Measurements from ENCODE around the gene PPP4R1.
A peak's percentile ranks its signal among the peaks of the same experiment; 100 is the strongest.

PPP4R1 gene

DNA sequence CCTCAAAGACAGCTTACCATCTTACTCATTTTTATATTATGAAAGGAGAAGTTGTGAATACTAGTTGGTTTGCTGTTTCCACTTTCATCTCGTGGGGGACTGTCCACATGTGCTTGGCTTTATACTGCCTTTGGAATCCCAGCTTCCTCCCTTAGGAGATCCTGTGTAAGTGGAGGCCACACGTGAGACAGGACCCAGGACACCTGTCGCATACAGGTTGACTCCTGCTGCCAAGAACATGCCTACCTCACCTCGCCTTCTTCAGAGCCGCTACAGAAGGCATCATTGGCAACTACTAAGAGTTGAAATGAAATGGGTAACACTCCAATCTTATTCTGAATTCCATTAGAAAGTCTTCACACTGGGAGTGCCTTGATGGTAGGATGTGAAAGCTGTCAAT, 69.3 kb downstream of the PPP4R1 start:
- peak; percentile 15 for DNase-seq

DNA sequence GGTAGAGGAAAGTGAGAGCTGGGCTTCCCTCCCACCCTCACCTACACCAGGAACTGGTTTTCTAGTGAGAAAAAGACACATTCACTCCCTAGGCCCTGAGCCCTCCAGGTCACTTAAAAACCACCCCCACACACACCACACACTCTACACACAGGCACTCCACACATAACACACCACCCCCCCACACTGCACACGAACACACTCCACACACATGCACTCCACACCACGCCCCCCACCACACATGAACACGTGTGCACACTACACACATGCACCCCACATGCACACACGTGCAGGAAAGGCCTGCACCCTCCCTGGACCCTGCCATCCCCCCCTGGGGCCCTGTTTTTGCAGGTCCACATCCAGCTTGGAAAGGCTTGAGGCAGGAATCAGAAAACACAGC, 71.4 kb downstream of the PPP4R1 start:
- no peak for DNase-seq

DNA sequence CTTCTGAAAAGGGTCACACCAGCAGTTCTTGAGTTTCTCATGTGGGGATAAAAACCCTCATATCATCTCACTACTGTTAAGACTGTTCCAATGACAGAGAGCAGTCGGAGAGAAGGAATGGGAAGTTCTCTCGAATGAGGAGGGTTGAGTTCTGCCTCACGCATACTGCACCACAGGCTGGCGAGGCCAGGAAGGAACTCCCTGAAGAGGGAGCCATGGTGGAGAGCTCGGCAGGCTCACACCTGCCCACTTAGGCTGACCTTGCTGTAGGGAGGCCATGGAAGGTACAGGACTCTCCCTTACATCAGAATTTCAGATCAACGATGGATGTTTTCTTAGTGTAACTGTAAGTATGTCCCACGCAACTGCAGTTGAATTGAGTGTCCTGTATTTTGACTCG, 74.4 kb downstream of the PPP4R1 start:
- no peak for DNase-seq

DNA sequence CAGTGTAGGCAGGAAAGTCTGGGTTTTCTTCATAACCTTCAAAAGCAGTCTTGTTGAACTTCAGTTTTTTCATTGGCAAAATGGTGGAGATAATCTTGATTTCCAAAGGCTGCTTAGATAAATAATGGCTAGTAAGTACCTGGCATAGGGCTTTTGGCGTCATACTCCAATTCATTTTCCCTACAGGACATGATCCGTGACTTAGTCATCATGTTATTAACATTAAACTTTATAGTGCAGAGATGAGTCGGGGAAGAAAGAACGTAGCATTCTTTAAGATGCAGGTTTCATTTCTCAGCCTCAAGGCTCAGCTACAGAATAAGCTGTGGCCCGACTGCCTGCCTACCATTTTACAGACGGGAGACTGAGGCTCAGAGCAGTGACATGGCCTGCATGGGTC, 75.1 kb downstream of the PPP4R1 start:
- no peak for DNase-seq

DNA sequence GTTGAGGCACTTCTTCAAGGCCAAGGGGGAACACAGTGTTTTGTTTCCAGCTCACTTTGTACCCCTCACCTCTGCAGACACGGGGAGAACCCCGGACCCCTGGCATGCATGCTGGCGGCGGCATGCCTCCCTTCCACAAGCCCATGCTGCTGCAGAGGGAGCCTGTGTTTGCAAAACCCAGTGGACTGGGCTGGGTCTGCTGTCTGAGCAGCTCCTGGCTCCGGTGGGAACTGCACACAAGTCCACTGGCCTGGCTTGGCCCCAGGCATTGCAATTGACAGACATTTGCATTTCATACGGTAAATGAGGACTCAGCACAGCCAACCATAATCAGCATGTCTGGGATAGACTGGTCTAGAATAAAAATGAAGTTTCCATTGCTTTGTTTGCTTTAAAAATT, 76.7 kb downstream of the PPP4R1 start:
- no peak for DNase-seq

DNA sequence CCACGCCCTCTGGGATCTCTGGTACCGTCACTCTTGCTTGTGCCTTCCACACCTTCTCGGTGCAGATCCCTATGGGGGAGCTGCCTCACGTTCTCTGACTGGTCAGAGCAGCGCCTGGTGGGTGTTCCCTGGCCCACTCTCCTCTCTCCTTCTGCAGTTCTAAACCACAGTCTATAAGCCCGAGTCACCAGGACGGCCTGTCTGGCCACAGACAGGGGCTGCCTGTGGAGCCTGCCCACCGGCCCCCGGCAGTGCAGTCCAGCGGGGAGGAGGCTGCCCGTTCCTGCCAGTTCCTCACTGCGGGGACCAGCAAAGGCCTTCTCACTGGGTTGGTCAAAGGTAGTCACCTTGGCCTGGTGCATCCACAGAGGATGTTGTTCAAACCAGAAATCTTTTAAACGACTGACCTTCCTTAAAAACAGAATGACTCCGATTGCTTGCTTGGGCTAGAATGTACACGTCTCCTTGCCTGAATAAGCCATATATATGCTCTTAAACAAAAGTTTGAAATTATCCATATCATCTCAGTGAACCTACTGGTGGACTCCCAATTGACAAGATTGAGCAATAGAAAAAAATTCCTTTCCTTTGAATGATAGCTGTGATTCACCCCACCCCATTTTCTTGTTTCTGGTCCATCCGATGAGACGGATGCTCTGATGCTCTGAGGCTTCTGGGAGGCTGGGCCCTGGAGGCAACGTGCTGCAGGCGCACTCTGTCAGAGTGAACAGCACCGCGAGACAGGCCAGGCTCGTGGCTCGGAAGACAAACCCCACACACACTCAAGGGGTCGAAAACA, 77.8 kb downstream of the PPP4R1 start:
- no peak for DNase-seq

DNA sequence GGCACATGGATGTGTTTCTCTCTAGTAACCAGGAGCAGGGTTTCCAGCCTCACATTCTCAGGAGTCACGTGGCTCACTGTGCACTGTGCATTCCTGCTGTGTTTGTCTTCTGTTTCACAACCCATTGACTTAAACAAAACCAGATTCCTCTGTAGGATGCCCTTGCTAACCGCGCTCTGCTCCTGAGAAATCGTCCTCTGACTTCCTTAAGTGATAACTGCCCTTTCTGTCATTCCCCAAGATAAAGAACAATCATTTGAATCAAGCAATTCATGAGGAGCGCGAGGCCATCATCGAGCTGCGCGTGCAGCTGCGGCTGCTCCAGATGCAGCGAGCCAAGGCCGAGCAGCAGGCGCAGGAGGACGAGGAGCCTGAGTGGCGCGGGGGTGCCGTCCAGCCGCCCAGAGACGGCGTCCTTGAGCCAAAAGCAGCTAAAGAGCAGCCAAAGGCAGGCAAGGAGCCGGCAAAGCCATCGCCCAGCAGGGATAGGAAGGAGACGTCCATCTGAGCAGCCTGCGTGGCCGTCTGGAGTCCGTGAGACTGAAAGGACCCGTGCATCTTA, 78.8 kb downstream of the PPP4R1 start:
- no peak for DNase-seq

DNA sequence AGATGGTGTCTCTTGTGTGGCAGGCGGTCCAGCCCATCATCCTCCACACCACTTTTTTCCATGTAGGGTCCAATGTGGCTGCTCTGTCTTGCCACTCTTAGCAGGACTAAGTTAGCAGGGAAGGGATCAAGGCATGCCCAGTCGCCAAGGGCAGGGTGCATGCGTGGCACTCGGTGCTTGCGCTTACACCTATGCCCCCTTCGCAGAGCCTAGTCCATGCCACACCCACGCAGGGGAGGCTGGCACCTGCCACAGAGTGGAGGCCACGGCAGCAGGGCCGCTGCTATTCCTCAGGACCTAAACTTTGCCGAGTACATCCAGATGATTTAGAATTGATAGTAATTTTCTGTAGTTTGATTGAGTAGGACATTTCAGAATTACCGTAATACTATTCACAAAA, 79.5 kb downstream of the PPP4R1 start:
- DNase-seq: no peak

DNA sequence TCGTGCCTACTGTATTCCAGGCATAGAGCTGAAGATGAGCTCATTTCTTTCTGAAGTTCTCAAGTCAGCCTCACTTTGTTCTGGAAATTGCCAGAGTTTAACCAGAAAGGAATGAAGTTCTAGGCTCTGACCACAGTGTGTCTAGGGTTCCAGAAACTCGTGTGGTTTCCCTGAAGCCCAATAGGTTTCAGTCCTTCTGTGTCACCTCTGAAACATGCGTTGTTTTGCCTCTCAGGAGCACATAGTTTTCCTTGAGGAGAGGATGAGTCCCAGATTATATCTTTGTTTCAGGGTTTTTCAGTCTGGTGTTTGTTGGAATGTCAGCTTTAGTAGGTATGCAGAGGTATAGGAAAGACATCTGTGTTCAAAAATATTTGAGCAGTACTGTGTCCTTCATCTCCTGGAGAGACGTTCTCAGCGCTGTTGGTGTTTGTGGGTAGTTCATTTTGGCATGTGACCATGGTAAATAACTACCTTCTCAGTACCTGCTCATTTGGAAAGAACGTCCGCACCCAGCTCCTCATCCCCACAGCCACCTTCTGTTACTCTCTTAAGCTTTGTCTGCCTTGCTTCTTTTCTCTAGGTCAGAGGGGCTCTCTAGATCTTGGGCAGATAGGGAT, 82.5 kb downstream of the PPP4R1 start:
- no peak for DNase-seq

DNA sequence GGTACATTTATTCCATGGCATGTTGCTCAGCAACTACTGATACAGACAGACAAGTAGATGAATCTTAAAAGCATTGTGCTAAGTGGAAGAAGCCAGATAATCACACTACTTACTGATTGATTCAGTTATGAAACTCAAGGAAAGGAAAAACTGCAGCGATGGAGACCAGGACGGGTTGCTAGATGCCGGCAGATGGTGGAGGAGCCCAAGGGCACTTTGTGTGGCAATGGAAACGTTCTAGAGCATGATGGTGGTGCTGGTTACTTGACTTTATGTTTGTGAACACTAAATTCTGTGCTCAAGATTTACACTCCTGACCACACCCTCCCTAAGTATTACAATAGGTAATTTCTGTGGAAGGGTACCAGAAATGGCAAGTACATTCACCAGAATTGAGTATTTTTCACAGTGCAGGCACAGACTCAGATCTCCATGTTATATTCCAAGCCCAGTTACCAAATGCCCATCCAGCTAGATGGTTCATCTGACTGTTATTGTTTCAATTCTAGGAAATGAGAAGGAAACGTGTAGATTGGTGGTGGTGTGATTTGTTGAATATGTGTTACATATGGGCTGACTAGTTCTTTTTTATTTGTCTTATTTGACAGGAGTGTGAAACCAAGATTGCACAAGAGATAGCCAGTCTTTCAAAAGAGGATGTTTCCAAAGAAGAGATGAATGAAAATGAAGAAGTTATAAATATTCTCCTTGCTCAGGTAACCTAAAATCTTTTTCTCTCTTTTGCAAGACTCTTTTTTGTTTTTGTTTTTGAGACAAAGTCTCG, 83.9 kb downstream of the PPP4R1 start:
- DNase-seq: peak; percentile 88

DNA sequence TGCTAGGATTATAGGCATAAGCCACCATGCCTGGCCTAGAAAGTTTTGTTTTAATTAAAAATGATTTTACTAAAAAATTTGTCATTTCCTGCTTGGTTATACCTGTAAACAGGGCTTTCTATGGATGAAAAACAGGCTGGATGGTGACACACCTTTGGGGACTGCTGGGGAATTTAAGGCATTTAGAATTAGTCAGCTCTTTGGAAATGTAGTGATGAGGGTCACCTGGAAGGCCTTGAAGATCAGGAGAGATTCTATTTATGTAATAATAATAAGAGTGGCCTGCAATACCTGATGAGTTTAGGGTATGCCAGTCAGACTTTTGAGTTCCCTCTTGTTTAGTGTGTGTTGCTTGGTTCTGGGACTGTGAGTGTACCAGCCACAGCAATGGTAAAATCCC, 87.9 kb downstream of the PPP4R1 start:
- DNase-seq: no peak

DNA sequence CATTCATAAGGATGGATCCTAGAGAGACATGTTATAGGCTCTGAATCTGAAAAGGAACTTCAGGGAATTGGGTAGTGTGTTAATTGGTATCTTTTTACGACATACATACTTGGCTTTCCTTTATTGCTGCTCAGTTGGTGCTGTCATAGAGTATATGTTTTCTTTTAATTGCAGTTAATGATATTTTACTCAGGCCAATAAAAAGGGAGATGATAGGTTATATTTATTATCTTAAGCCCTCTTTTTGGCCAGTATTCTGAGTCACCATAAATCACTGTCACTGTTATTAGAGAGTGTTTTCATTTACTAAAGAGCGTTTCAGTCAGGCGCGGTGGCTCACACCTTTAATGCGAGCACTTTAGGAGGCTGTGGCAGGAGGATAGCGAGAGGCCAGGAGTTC, 91.4 kb downstream of the PPP4R1 start:
- no peak for DNase-seq

DNA sequence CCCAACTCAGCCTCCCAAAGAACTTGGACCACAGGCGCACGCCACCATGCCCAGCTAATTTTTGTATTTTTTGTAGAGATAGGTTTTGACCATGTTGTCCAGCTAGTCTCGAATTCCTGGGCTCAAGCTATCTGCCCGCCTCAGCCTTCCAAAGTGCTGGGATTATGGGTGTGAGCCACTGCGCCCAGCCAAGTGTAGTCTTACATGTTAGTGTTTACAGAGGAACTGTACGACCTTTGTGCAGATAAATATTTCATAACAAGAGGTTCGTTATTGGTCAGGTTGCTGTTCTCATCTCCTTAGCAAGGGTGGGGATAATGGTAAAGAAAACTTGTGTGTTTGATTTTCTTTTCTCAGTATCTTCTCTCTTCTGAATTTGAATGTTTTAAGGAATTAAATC, 92.6 kb downstream of the PPP4R1 start:
- no peak for DNase-seq

DNA sequence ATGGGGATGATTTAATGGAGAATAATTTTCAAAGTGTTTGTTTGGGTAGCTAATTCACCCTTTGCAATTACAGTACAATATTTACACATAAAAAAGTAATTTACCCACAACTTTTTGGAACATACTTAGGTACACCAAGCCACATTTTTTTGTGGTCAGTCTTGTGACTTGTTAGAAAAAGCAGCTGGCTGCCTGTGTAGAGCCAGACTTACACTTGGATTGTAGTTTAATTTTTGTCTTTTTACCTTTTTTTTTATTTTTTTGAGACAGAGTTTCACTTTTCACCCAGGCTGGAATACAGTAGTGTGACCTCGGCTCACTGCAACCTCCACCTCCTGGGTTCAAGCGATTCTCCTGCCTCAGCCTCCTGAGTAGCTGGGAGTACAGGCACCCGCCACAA, 93.7 kb downstream of the PPP4R1 start:
- no peak for DNase-seq

DNA sequence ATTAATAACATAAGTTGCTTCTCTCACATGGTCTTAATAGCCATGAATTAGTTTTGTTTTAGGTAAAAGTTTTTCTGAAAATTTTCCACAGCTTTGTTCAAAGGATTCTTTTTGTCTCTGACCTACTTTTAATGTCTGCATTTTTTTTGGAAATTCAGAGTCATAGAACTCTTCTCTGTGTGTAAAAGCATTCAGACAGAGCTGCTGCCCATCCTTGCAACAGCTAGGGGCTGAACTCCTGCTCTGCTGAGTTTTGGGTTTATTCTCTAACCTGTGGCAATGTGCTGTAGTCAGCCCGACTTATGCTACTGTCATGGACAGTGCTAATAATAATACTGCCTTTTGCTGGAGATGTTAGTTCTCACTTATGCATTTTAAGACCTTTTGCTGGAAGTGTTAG, 95.0 kb downstream of the PPP4R1 start:
- no peak for DNase-seq

DNA sequence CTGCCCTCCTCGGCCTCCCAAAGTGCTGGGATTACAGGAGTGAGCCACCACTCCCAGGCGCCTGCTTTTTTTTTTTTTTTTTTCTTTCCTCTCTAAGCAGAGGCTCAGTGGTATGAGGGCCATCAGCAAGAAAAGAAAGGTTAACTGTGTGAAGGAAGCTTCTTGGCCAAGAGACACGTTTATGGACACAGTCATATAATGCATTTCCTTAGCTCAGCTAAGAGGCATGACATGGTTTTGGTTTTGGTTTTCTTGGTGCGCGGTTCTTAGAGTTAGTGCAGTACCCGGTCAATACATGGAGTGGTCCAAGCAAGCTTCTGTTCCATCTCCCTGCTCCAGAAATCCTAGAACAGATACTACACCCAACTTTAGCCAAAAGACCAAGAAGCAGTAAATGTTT, 96.5 kb downstream of the PPP4R1 start:
- no peak for DNase-seq

DNA sequence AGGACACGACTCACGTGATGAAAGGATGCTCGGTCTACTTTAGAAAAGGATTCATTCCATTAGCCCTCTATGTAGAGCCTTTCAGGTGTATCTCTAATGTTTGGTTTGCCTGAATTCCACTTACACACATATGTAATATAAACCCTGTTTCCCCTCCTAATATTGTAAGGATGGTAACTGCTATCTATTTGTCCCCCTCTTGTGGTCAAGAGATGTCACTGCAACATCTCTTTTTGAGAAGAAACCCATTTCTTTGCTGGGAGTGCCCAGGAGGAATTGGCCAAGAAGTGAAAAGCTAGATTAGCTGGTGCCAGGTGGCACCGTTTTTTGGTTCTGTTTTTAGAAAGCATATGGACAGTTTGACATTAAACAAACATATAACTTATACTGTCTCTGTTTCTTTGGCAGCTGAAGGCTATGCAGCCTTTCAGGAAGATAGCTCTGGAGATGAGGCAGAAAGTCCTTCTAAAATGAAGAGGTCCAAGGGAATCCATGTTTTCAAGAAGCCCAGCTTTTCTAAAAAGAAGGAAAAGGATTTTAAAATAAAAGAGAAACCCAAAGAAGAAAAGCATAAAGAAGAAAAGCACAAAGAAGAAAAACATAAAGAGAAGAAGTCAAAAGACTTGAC, 97.8 kb downstream of the PPP4R1 start:
- peak; percentile 54 for DNase-seq

DNA sequence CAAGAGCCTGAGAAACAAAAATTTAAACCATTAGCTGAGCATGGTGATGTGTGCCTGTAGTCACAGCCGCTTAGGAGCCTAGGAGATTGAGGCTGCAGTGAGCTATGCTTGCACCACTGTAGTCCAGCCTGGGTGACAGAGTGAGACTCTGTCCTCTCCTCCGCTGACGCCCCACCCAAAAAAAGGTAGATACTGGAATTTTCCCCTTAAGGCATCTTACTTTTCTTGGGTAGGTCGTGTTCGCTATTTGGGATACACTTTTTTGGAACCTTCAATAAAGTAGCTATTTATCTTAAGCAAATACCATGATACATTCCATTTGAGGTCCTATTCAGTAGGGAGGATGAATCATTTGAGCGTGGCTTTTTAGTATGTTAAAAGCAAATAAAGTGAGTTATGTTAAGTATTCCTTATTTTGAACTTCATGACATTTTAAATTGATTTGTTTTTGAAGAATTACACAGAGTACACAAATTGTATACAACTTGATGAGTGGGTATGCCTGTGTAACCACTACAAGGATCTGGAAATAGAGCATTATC, 100.3 kb downstream of the PPP4R1 start:
- DNase-seq: no peak

DNA sequence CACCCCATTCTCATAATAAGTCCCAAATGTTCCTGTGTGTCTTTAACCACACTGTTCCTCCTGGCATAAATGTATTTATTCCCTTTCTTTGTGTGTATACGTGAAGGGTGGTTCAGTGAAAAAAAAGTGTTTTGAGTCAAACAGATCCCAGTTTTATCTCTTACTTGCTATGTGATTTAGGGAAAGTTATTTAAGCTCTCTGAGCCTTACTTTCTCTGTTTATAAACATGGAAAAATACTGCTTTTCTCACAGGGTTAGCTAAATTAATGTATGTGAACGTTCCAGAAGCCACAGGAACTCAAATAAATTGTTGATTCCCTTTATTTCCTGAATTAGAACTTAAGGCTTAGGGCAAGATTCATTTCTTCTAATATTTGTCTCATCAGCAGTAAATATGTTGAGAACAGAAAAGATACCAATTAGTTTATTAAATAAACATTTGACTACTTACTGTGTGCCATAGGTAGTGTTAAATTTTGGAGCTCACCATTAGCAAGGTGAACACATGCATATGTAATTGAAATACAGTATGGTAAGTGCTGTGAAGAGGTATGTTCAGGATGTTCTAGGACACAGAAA, 105.8 kb downstream of the PPP4R1 start:
- DNase-seq: no peak

DNA sequence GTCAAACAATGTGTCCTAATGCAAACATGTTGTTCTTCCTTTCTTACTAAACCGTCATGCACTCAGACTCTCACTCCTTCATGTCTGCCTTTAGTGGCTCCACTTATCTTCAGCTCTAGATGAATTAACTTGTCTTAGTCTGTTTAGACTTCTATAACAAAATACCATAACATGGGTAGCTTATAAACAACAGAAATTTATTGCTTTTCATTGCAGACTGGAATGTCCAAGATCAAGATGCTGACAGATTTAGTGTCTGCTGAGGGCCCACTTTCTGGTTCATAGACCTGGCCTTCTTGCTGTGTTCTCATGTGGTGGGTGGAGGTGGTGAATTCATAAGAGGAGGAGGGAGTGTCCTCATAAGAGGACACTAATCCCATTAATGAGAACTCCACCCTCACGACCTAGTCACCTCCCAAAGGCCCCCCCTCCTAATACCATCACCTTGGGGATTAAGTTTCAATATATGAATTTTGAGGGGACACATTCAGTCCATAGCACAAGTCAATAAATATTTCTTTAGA, 106.7 kb downstream of the PPP4R1 start:
- no peak for DNase-seq

DNA sequence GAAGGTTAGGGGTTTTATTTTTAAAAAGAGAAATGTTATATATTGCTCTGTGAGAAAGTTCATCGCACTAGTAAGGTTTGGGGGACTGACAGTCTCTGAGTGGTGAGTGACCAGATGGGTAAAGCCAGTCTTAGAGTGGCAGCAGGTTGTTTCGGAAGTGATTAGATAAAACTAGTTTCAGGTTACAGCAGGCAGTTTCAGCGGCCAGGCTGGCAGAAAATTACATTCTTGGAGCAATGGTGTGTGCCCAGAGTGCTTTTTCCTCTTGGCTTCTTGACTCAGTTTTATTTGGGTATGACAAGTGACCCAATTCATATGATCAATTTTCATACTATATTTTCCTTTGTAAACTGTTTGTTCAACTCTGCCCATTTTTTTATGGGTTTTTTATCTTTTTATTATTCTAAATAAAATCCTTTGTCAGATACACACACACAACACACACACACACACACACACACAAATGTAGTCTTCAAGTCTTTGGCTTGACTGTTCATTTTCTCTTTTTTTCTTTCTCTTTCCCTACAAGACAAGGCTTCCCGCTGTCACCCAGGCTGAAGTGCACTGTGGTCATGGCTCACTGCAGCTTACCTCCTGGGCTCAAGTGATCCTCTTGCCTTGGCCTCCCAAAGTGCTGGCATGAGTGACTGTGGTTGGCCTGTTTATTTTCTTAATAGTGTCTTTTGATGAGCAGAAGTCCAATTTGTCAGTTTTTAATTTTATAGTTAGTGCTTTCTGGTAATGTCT, 108.1 kb downstream of the PPP4R1 start:
- DNase-seq: no peak

Data from MV-4-11 (cell line).